HG02981 (cell line): ENCODE results near the gene C1QTNF1.

ENCODE experiments used
- ATAC-seq: cut with Tn5 transposase; IDR thresholded peaks from one replicate; pipeline ENCODE4 v1.9.1; 2021; ENCODE audit warnings: mild to moderate bottlenecking, moderate library complexity; ENCODE audit not compliant: unreplicated experiment

C1QTNF1 gene

GRCh38 chr17:79090443-79091225 lies 66.7 kb downstream of the C1QTNF1 start:
- ATAC-seq, result no peak

GRCh38 chr17:79091226-79091670 lies 67.3 kb downstream of the C1QTNF1 start:
- ATAC-seq, result no peak

- ATAC-seq, result no peak
These were observed 68.6 kb downstream of the C1QTNF1 start for GRCh38 chr17:79092567-79092966.

- ATAC-seq, result no peak
These were observed 69.3 kb downstream of the C1QTNF1 start for GRCh38 chr17:79093270-79093669.

- no peak for ATAC-seq
These were observed 70.3 kb downstream of the C1QTNF1 start for GRCh38 chr17:79094261-79094660.

- no peak for ATAC-seq
These were observed 71.5 kb downstream of the C1QTNF1 start for GRCh38 chr17:79095345-79096055.

- ATAC-seq, result no peak
These were observed 72.5 kb downstream of the C1QTNF1 start for GRCh38 chr17:79096477-79096876.

GRCh38 chr17:79097226-79098055 lies 73.5 kb downstream of the C1QTNF1 start:
- ATAC-seq, result no peak

- ATAC-seq, result no peak
These were observed 74.4 kb downstream of the C1QTNF1 start for GRCh38 chr17:79098282-79098867.
